PFSK-1 (cell line): ENCODE data around the gene CD55.

Source experiments
- FOXP2 ChIP-seq: optimal IDR thresholded peaks from 2 replicates; pipeline ENCODE3; 2011; ENCODE audit warnings: borderline replicate concordance, control low read depth, inconsistent platforms; ENCODE audit not compliant: insufficient read depth; ENCODE audit errors: extremely low read length, extremely low read depth
- POLR2AphosphoS5 ChIP-seq: IDR thresholded peaks from 2 replicates; pipeline ENCODE4 v1.6.1; 2012; ENCODE audit warnings: low read depth, mild to moderate bottlenecking, control low read depth, low read length, moderate library complexity
- REST ChIP-seq, 2 experiments: IDR thresholded peaks; 2 replicates each; pipeline versions ENCODE4 v1.6.1 to v1.8.0; 2011 to 2012; ENCODE audit warnings: low read depth in 2 of 2, low read length in 2 of 2, control low read depth in 1 of 2, inconsistent platforms in 1 of 2, mild to moderate bottlenecking in 1 of 2, moderate library complexity in 1 of 2; ENCODE audit not compliant: insufficient read depth in 1 of 2
- SIN3A ChIP-seq: IDR thresholded peaks from 2 replicates; pipeline ENCODE4 v1.6.1; 2012; ENCODE audit warnings: mild to moderate bottlenecking, low read length, moderate library complexity, borderline replicate concordance; ENCODE audit not compliant: insufficient read depth
- TAF1 ChIP-seq: IDR thresholded peaks from 2 replicates; pipeline ENCODE4 v1.6.1; 2012; ENCODE audit warnings: low read length, control low read depth, borderline replicate concordance; ENCODE audit not compliant: insufficient read depth

Gene CD55

GRCh38 chr1:207397525-207397926, 76.0 kb downstream of the CD55 start:
- TF ChIP-seq TAF1 = no peak
- no peak for TF ChIP-seq POLR2AphosphoS5

DNA sequence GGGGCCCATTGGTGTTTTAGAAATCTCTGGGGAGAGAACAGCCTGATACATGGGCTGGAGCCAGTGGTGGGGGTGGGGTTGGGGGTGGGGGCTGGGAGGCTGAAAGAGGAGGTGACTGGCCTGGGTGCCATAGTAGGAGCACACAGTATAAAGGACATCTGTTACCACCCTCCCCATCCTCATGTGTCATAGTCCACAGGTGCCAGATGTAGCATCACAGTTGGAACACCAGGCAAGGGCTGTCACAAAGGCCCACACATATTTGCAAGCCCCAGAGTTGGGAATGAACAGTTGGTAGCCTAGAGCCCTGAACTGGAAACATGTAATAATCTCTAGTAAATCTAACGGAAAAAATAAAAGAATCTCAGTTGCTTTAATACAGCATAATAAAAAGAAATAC, 77.5 kb downstream of the CD55 start:
- no peak for TF ChIP-seq FOXP2
- TF ChIP-seq REST (IDR thresholded peaks at IDR 0.05; ENCODE audit: insufficient read depth in 1 of 2, low read depth in 2 of 2, low read length in 2 of 2) = no peak
- no peak for TF ChIP-seq POLR2AphosphoS5
- TF ChIP-seq TAF1 = no peak
- no peak for TF ChIP-seq SIN3A

DNA sequence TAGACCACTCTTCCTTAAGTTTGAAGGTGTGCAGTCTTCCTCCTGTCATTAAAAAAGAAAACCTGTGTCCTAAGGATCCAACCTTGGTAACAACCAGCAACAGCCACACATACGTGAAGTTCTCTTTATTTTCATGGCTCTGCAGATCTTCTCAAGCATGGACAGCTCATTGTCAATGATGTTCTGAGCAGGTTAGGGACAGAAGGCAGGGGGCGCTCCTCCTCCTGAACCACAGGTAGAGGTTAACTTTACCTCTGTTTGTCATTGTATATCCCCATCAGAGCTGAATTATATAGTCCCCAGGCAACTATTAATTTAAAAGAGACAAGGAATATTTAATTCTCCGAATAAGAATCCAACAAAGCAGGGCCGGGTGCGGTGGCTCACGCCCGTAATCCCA, 80.1 kb downstream of the CD55 start:
- TF ChIP-seq TAF1 = no peak
- TF ChIP-seq POLR2AphosphoS5 = no peak
- no peak for TF ChIP-seq REST (IDR thresholded peaks at IDR 0.05; ENCODE audit: insufficient read depth in 1 of 2, low read depth in 2 of 2, low read length in 2 of 2)
- no peak for TF ChIP-seq SIN3A
- no peak for TF ChIP-seq FOXP2

DNA sequence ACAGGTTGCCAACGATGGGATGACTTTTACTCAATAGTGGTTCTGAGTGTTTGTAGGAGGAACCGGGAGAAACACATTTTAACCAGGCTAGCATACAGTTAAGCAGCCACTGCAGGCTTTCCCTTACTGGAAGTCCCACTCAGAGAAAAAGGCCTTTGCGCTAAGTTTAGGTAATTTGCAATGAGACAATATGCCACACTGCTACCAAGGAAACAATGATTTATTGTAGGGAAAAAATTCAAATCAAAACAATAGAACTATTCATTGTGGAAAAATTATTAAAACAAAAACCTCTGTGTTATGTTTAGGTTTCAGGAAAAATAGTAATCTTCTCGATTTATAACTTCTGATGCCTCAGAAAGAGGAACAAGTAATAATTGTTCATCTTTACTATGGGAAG, 81.3 kb downstream of the CD55 start:
- TF ChIP-seq POLR2AphosphoS5 (no peak), SIN3A (no peak), FOXP2 (no peak), REST (IDR thresholded peaks at IDR 0.05; ENCODE audit: insufficient read depth in 1 of 2, low read depth in 2 of 2, low read length in 2 of 2) (no peak)

- TF ChIP-seq POLR2AphosphoS5 = no peak
- no peak for TF ChIP-seq REST (IDR thresholded peaks at IDR 0.05; ENCODE audit: insufficient read depth in 1 of 2, low read depth in 2 of 2, low read length in 2 of 2)
- no peak for TF ChIP-seq SIN3A
- TF ChIP-seq TAF1 = no peak
- TF ChIP-seq FOXP2 = no peak
These were observed 83.5 kb downstream of the CD55 start for GRCh38 chr1:207404849-207405525.
